Ectodermal cell (in vitro differentiated cells): ENCODE measurements around the gene KLHDC3.
"Not testable (repeated sequence)": the region's sequence is repeated elsewhere in the genome, so short reads cannot be mapped to it uniquely, and the experiment has no call there.

Source experiments
- H3K27ac ChIP-seq: 2 replicates; pipeline ENCODE4 v1.7.0; 2013; ENCODE audit warnings: mild to moderate bottlenecking, low read depth, low read length; ENCODE audit not compliant: insufficient read depth, poor library complexity, severe bottlenecking
- H3K27me3 ChIP-seq: 2 replicates; pipeline ENCODE4 v1.7.0; 2013; ENCODE audit warnings: mild to moderate bottlenecking, low read length; ENCODE audit not compliant: insufficient read depth, control insufficient read depth, poor library complexity, severe bottlenecking
- H3K36me3 ChIP-seq: one replicate; pipeline ENCODE4 v1.7.0; 2013; ENCODE audit warnings: low read length; ENCODE audit not compliant: control insufficient read depth, insufficient read depth
- H3K4me1 ChIP-seq: one replicate; pipeline ENCODE4 v1.7.0; 2013; ENCODE audit warnings: low read length; ENCODE audit not compliant: control insufficient read depth, insufficient read depth
- H3K4me3 ChIP-seq: 2 replicates; pipeline ENCODE4 v1.7.0; 2013; ENCODE audit warnings: low read depth, low read length, control low read depth; ENCODE audit not compliant: insufficient read depth
- H3K9me3 ChIP-seq: 2 replicates; pipeline ENCODE4 v1.7.0; 2013; ENCODE audit warnings: mild to moderate bottlenecking, low read length, moderate library complexity; ENCODE audit not compliant: control insufficient read depth
- WGBS, 2 experiments: methylation state at CpG; one replicate each; pipeline ENCODE4 v1.1.7; 2013; ENCODE audit warnings: missing lambda C conversion rate in 2 of 2; 5-methylcytosine and 5-hydroxymethylcytosine counted together

Gene KLHDC3

GRCh38 chr6:42988486-42989020 lies 25.5 kb upstream of the KLHDC3 start:
- Histone ChIP-seq H3K36me3 (peaks cover 3% of the 10 kb centered on the region), H3K27ac (no peak overlapping the region), H3K4me3 (no peak overlapping the region), H3K4me1 (peaks cover 10% of the 10 kb centered on the region), H3K9me3 (no peaks in the 10 kb centered on the region), H3K27me3 (no peaks in the 10 kb centered on the region)
- 87 to 91% methylated on average over 1 of the region's 1 CpG for WGBS, 2 experiments

GRCh38 chr6:42989923-42990322 lies 24.1 kb upstream of the KLHDC3 start:
- no peak overlapping the region for H3K27ac ChIP-seq
- no peaks in the 10 kb centered on the region for H3K27me3 ChIP-seq
- H3K9me3 ChIP-seq, result no peaks in the 10 kb centered on the region
- WGBS, 2 experiments, result 96% methylated on average over 5 of the region's 5 CpGs
- H3K36me3 ChIP-seq, result peaks cover 3% of the 10 kb centered on the region
- H3K4me1 ChIP-seq, result peaks cover 10% of the 10 kb centered on the region
- no peak overlapping the region for H3K4me3 ChIP-seq

- no peak overlapping the region for H3K27ac ChIP-seq
- no peaks in the 10 kb centered on the region for H3K36me3 ChIP-seq
- H3K4me3 ChIP-seq, result no peak overlapping the region
- no peaks in the 10 kb centered on the region for H3K27me3 ChIP-seq
- WGBS, 2 experiments, result 95 to 96% methylated on average over 2 of the region's 2 CpGs
- no peaks in the 10 kb centered on the region for H3K4me1 ChIP-seq
- H3K9me3 ChIP-seq, result no peaks in the 10 kb centered on the region
Observed at GRCh38 chr6:42993445-42993844, 20.6 kb upstream of the KLHDC3 start.

GRCh38 chr6:42996513-42996912 lies 17.5 kb upstream of the KLHDC3 start:
- Histone ChIP-seq H3K27ac (no peak overlapping the region), H3K9me3 (no peaks in the 10 kb centered on the region), H3K27me3 (no peaks in the 10 kb centered on the region), H3K36me3 (no peaks in the 10 kb centered on the region), H3K4me1 (no peaks in the 10 kb centered on the region), H3K4me3 (no peak overlapping the region)

GRCh38 chr6:42998205-42998604 lies 15.8 kb upstream of the KLHDC3 start:
- WGBS, 2 experiments, result 94% methylated on average over 9 of the region's 9 CpGs
- H3K4me3 ChIP-seq, H3K36me3 ChIP-seq, H3K9me3 ChIP-seq, H3K27ac ChIP-seq, H3K4me1 ChIP-seq, H3K27me3 ChIP-seq: not testable (repeated sequence)

- WGBS, 2 experiments, result 94 to 95% methylated on average over 8 of the region's 8 CpGs
- Histone ChIP-seq H3K4me1 (no peaks in the 10 kb centered on the region), H3K9me3 (no peaks in the 10 kb centered on the region), H3K4me3 (no peak overlapping the region), H3K36me3 (peaks cover under 1% of the 10 kb centered on the region), H3K27ac (no peak overlapping the region), H3K27me3 (no peaks in the 10 kb centered on the region)
Observed at GRCh38 chr6:43001843-43002242, 12.2 kb upstream of the KLHDC3 start.

- Histone ChIP-seq H3K27me3 (no peaks in the 10 kb centered on the region), H3K4me3 (no peak overlapping the region), H3K36me3 (peaks cover 16% of the 10 kb centered on the region), H3K4me1 (no peaks in the 10 kb centered on the region), H3K27ac (no peak overlapping the region), H3K9me3 (no peaks in the 10 kb centered on the region)
- 91 to 92% methylated on average over 5 of the region's 5 CpGs for WGBS, 2 experiments
Observed at GRCh38 chr6:43005844-43006243, 8.2 kb upstream of the KLHDC3 start.

- Histone ChIP-seq H3K27me3 (no peaks in the 10 kb centered on the region), H3K9me3 (no peaks in the 10 kb centered on the region), H3K36me3 (peaks cover 19% of the 10 kb centered on the region), H3K4me1 (no peaks in the 10 kb centered on the region), H3K4me3 (no peak overlapping the region), H3K27ac (no peak overlapping the region)
- WGBS, 2 experiments, result 93 to 95% methylated on average over 11 of the region's 11 CpGs
Observed at GRCh38 chr6:43006251-43006650, 7.8 kb upstream of the KLHDC3 start.

- Histone ChIP-seq H3K27ac (no peak overlapping the region), H3K27me3 (no peaks in the 10 kb centered on the region), H3K4me3 (no peak overlapping the region), H3K36me3 (peaks cover 24% of the 10 kb centered on the region), H3K9me3 (no peaks in the 10 kb centered on the region), H3K4me1 (no peaks in the 10 kb centered on the region)
- 94% methylated on average over 9 of the region's 9 CpGs for WGBS, 2 experiments
Observed at GRCh38 chr6:43007126-43007525, 6.9 kb upstream of the KLHDC3 start.

- Histone ChIP-seq H3K4me1 (peaks cover 9% of the 10 kb centered on the region), H3K27ac (no peak overlapping the region), H3K9me3 (no peaks in the 10 kb centered on the region), H3K4me3 (no peak overlapping the region), H3K36me3 (peaks cover 24% of the 10 kb centered on the region), H3K27me3 (no peaks in the 10 kb centered on the region)
- WGBS, 2 experiments, result 81 to 91% methylated on average over 6 of the region's 6 CpGs
Observed at GRCh38 chr6:43009124-43009523, 4.9 kb upstream of the KLHDC3 start.

GRCh38 chr6:43011207-43011606 lies 2.8 kb upstream of the KLHDC3 start:
- Histone ChIP-seq H3K27ac (no peak overlapping the region), H3K4me3 (no peak overlapping the region), H3K36me3 (peaks cover 24% of the 10 kb centered on the region), H3K4me1 (peaks cover 14% of the 10 kb centered on the region), H3K9me3 (no peaks in the 10 kb centered on the region), H3K27me3 (no peaks in the 10 kb centered on the region)
- WGBS, 2 experiments, result 87% methylated on average over 6 of the region's 6 CpGs
